Upper lobe of left lung (tissue), 6 donors: ENCODE results near the gene LENG9. TPM values are rescaled to one million over a fixed set of nuclear protein-coding genes. Genes with fewer than 3 reads are reported as not detected.

ENCODE experiments used
- ATAC-seq, 2 donors: fragments of 200-7000 bp; cut with Tn5 transposase; one replicate each; pipeline ENCODE4 v1.9.1; 2022; ENCODE audit warnings: mild to moderate bottlenecking in 2 of 2, moderate library complexity in 2 of 2; ENCODE audit not compliant: low FRiP score in 2 of 2
- DNase-seq, 2 donors: peaks; one replicate each; pipeline ENCODE4 v3.0.0-alpha.2; 2019 to 2020
- H3K27ac ChIP-seq, 4 donors: fragments of 200-600 bp; sonication (generic); one replicate each; pipeline ENCODE4 v1.5.1; 2016 to 2019
- H3K27me3 ChIP-seq, 4 donors: fragments of 200-600 bp; sonication (generic); one replicate each; pipeline ENCODE4 v1.5.1; 2017 to 2019
- H3K36me3 ChIP-seq, 4 donors: fragments of 200-600 bp; sonication (generic); one replicate each; pipeline ENCODE4 v1.5.1; 2016 to 2019
- H3K4me1 ChIP-seq, 4 donors: fragments of 200-600 bp; sonication (generic); one replicate each; pipeline ENCODE4 v1.5.1; 2018 to 2019
- H3K4me3 ChIP-seq, 4 donors: fragments of 200-600 bp; sonication (generic); one replicate each; pipeline ENCODE4 v1.5.1; 2017 to 2019; ENCODE audit warnings: mild to moderate bottlenecking in 2 of 4, moderate library complexity in 1 of 4
- H3K9me3 ChIP-seq, 4 donors: fragments of 200-600 bp; sonication (generic); one replicate each; pipeline ENCODE4 v1.5.1; 2018 to 2019
- EP300 ChIP-seq, 4 donors: sonication (generic); formaldehyde crosslinking; IDR thresholded peaks; one replicate each; pipeline ENCODE4 v1.5.1; 2017; ENCODE audit warnings: antibody characterized with exemption in 4 of 4, control low read depth in 2 of 4
- POLR2A ChIP-seq, 4 donors: fragments of 450-650 bp; IDR thresholded peaks; one replicate each; pipeline ENCODE4 v1.5.1; 2016 to 2017; ENCODE audit warnings: antibody characterized with exemption in 4 of 4, mild to moderate bottlenecking in 2 of 4
- POLR2AphosphoS5 ChIP-seq, 2 donors: sonication (generic); formaldehyde crosslinking; IDR thresholded peaks; one replicate each; pipeline ENCODE4 v1.5.1; 2017; ENCODE audit warnings: antibody characterized with exemption in 2 of 2
- WGBS, 2 donors: methylation state at CpG; one replicate each; pipeline ENCODE4 v1.1.5; 2017 to 2018; 5-methylcytosine and 5-hydroxymethylcytosine counted together
- total RNA-seq, 6 donors: library from RNA; depleted of rRNA in 4 of 6; stranded (reverse); fragments of >200 nt in 4 of 6; gene quantifications; one replicate each; pipeline versions ENCODE4 v1.1.0 to v1.2.1, GENCODE V29; 2016 to 2021
- TF ChIP-seq, protein P1 (sequence below), 6 experiments: fragments of 450-650 bp in 4 of 6; fragments of 200-600 bp in 2 of 6; sonication (generic) in 2 of 6; IDR thresholded peaks; one replicate each; pipeline ENCODE4 v1.5.1; 2016 to 2019; ENCODE audit warnings: antibody characterized with exemption in 6 of 6
- donor health status: DM: no; HTN: no; CAD: no; lungs with moderate emphysema.
- donor health status: DM: no; HTN: yes; CAD: no; lungs with severe emphysema.

LENG9 gene
- total RNA-seq, 6 donors from 2014 or later = 3.3 to 12.6 (median 9.1) TPM

GRCh38 chr19:54489766-54490165 is 26.2 kb upstream of the LENG9 start:
- no peaks in the 10 kb centered on the region for H3K36me3 ChIP-seq
- WGBS, 2 donors = 64 to 65% methylated on average over 9 of the region's 9 CpGs
- H3K27ac ChIP-seq = no peak overlapping the region
- no peak overlapping the region for H3K4me3 ChIP-seq
- H3K9me3 ChIP-seq = no peaks in the 10 kb centered on the region
- TF ChIP-seq EP300 (IDR thresholded peaks at IDR 0.05) (no peak), POLR2AphosphoS5 (IDR thresholded peaks at IDR 0.05) (no peak), POLR2A (IDR thresholded peaks at IDR 0.05) (no peak)
- TF ChIP-seq, protein P1, sequence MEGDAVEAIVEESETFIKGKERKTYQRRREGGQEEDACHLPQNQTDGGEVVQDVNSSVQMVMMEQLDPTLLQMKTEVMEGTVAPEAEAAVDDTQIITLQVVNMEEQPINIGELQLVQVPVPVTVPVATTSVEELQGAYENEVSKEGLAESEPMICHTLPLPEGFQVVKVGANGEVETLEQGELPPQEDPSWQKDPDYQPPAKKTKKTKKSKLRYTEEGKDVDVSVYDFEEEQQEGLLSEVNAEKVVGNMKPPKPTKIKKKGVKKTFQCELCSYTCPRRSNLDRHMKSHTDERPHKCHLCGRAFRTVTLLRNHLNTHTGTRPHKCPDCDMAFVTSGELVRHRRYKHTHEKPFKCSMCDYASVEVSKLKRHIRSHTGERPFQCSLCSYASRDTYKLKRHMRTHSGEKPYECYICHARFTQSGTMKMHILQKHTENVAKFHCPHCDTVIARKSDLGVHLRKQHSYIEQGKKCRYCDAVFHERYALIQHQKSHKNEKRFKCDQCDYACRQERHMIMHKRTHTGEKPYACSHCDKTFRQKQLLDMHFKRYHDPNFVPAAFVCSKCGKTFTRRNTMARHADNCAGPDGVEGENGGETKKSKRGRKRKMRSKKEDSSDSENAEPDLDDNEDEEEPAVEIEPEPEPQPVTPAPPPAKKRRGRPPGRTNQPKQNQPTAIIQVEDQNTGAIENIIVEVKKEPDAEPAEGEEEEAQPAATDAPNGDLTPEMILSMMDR (IDR thresholded peaks at IDR 0.05) = no peak
- no peaks in the 10 kb centered on the region for H3K4me1 ChIP-seq
- no peak for DNase-seq
- no peaks in the 10 kb centered on the region for H3K27me3 ChIP-seq
- ATAC-seq = no peak

DNA sequence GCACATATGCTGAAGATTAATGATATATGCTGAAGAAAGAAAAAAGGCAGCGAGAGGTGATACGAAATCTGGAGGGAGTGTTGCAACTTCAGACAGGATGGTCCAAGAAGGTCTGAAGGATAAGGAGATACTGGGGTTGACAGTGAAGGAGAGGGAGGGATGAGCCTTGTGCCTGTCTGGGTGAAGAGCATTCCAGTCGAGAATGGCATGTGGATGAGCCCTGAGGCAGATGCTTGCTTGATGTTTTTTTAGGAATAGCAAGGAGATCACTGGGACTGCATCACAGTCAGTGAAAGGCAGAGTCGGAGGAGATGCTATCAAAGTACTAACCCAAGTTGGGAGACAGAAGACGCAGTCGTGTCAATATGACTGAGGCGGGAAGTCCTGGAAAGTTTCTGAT is 25.8 kb upstream of the LENG9 start:
- Histone ChIP-seq H3K27me3 (no peaks in the 10 kb centered on the region), H3K4me1 (no peaks in the 10 kb centered on the region), H3K4me3 (no peak overlapping the region), H3K9me3 (no peaks in the 10 kb centered on the region), H3K27ac (no peak overlapping the region), H3K36me3 (no peaks in the 10 kb centered on the region)
- no peak for TF ChIP-seq POLR2A (IDR thresholded peaks at IDR 0.05)
- no peak for TF ChIP-seq POLR2AphosphoS5 (IDR thresholded peaks at IDR 0.05)
- no peak for TF ChIP-seq EP300 (IDR thresholded peaks at IDR 0.05)
- TF ChIP-seq, protein P1 (IDR thresholded peaks at IDR 0.05) = no peak
- ATAC-seq = no peak
- no peak for DNase-seq
- 64 to 68% methylated on average over 7 of the region's 7 CpGs for WGBS, 2 donors

DNA sequence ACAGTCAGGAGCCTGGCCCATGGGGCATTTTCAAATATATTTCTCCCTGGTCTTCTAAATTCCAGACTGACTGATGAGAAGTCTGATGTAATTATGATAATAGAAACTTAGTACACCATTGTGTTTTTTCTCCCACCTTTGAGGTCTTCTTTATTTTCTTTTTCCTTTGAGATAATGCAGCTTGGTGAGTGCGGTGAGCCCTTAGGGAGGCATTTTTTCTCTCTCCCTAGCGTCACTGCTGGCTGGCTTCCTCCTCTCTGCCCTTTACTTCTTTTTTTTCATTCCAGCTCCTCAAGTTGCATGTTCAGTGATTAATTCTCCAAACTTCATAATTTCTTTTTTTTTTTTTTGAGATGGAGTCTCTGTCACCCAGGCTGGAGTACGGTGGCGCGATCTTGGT is 22.3 kb upstream of the LENG9 start:
- ATAC-seq (no peak), DNase-seq (no peak)
- TF ChIP-seq POLR2AphosphoS5 (IDR thresholded peaks at IDR 0.05) (no peak), EP300 (IDR thresholded peaks at IDR 0.05) (no peak), POLR2A (IDR thresholded peaks at IDR 0.05) (no peak)
- TF ChIP-seq, protein P1 (IDR thresholded peaks at IDR 0.05) = no peak
- Histone ChIP-seq H3K27me3 (no peaks in the 10 kb centered on the region), H3K4me1 (peaks cover 0 to 6% (median 0%) of the 10 kb centered on the region in 4 donors), H3K36me3 (no peaks in the 10 kb centered on the region), H3K9me3 (no peaks in the 10 kb centered on the region), H3K27ac (no peak overlapping the region), H3K4me3 (no peak overlapping the region)
- 62 to 65% methylated on average over 5 of the region's 5 CpGs for WGBS, 2 donors

- Histone ChIP-seq H3K9me3 (no peaks in the 10 kb centered on the region), H3K36me3 (no peaks in the 10 kb centered on the region), H3K27me3 (no peaks in the 10 kb centered on the region), H3K4me3 (no peak overlapping the region), H3K4me1 (peaks cover 0 to 6% (median 0%) of the 10 kb centered on the region in 4 donors), H3K27ac (no peak overlapping the region)
- ATAC-seq = no peak
- DNase-seq = no peak
- WGBS, 2 donors = 75 to 81% methylated on average over 10 of the region's 10 CpGs
- TF ChIP-seq EP300 (IDR thresholded peaks at IDR 0.05) (no peak), POLR2AphosphoS5 (IDR thresholded peaks at IDR 0.05) (no peak), POLR2A (IDR thresholded peaks at IDR 0.05) (no peak)
- TF ChIP-seq, protein P1 (IDR thresholded peaks at IDR 0.05) = no peak
Observed at GRCh38 chr19:54484451-54484850, 20.9 kb upstream of the LENG9 start.

DNA sequence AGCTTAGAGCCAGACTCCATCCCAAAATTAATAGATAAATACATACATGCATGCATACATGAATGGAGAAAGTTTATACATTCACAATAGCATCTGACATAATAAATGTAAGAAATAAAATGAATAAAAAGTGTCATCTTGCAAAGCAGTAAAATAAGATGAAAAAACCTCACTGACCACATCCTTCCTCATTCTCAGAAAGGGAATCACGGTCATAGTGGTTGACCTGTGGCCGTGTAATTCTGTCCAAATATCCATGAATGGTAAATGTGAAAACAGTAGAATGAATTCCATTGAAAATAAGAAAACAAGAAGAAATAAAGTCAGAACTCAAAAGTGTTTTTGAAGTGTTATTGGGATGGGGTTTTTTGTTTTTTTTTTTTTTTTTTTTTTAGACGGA is 19.3 kb upstream of the LENG9 start:
- ATAC-seq = no peak
- H3K9me3 ChIP-seq = no peaks in the 10 kb centered on the region
- H3K4me1 ChIP-seq = peaks cover 0 to 6% (median 0%) of the 10 kb centered on the region in 4 donors
- no peak for TF ChIP-seq POLR2AphosphoS5 (IDR thresholded peaks at IDR 0.05)
- no peak for TF ChIP-seq POLR2A (IDR thresholded peaks at IDR 0.05)
- no peak for TF ChIP-seq EP300 (IDR thresholded peaks at IDR 0.05)
- TF ChIP-seq, protein P1 (IDR thresholded peaks at IDR 0.05) = no peak
- H3K4me3 ChIP-seq = no peak overlapping the region
- no peaks in the 10 kb centered on the region for H3K36me3 ChIP-seq
- WGBS, 2 donors = 56 to 59% methylated on average over 3 of the region's 3 CpGs
- H3K27me3 ChIP-seq = no peaks in the 10 kb centered on the region
- H3K27ac ChIP-seq = no peak overlapping the region
- no peak for DNase-seq
